HG02970 (cell line): ENCODE data around the gene EHMT2.
"Not testable (repeated sequence)": the region's sequence is repeated elsewhere in the genome, so short reads cannot be mapped to it uniquely, and the experiment has no call there.

Experiments used
- ATAC-seq: cut with Tn5 transposase; IDR thresholded peaks from one replicate; pipeline ENCODE4 v1.9.1; 2021; ENCODE audit warnings: mild to moderate bottlenecking, moderate library complexity, moderate number of reproducible peaks; ENCODE audit not compliant: unreplicated experiment, low FRiP score

EHMT2 gene

DNA sequence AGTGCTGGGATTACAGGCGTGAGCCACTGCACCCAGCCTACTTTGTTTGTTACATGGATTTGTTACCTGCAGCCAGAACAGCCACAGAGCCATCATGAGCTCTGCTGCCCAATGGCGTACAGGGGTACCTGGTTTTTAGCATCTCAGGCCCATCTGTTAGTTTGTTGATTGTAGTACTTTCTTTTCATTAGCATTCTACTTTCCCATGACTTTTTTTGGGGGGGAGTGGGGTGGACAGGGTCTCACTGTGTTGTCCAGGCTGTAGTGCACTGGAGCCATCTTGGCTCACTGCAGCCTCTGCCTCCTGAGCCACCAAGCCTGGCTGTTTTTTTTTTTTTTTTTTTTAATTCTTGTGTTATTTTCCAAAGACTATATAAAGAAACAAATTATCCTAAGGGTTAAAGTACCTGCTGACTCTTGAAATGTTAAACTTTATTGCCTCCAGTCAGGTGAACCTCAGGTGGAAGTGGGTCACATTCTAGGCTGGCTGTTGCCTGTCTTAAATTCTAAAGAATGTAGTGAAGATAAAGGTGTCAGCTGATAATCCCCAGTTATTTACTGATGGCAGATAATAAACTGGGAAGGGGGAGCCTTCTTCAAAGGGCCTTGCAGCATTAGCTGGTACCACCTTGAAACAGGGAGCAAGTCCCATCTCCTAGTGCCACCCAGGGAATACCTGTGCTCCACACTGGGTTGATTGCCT lies 50.1 kb downstream of the EHMT2 start:
- no peak for ATAC-seq

DNA sequence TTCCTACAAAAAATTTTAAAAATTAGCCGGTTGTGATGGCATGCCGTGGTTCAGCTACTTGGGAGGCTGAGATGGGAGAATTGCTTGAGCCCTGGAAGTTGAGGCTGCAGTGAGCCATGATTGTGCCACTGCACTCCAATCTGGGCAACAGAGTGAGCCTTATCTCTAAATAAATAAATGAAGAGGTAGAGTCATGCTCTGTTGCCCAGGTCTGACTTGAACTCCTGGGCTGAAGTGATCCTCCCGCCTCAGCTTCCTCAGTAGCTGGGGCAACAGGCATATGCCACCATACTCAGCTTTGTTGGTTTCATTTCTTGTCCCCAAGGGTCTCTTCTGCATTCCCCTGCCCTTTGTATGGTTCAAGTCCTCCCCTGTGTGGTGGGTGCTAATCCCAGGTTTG lies 53.0 kb downstream of the EHMT2 start:
- no peak for ATAC-seq

DNA sequence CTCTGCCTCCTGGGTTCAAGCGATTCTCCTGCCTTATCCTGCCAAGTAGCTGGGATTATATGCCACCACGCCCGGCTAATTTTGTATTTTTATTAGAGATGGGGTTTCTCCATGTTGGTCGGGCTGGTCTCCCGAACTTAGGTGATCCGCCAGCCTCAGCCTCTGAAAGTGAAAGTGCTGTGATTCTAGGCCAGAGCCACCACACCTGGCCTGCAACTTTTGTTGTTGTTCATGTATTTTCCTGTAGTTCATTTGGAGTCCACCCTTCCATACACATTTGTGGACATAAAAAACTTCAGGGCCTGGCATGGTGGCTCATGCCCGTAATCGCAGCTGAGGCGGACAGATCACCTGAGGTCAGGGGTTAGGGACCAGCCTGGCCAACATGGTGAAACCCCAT lies 55.4 kb downstream of the EHMT2 start:
- ATAC-seq, result no peak

DNA sequence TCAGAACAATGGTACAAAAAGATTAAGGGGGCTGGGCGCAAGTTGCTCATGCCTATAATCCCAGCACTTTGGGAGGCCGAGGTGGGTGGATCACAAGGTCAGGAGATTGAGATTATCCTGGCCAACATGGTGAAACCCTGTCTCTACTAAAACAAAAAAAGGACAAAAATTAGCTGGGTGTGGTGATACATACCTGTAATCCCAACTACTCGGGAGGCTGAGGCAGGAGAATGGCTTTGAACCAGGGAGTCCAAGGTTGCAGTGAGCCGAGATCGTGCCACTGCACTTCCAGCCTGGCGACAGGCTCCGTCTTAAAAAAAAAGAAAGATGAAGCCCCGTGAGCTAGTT lies 57.7 kb downstream of the EHMT2 start:
- not testable (repeated sequence) for ATAC-seq

DNA sequence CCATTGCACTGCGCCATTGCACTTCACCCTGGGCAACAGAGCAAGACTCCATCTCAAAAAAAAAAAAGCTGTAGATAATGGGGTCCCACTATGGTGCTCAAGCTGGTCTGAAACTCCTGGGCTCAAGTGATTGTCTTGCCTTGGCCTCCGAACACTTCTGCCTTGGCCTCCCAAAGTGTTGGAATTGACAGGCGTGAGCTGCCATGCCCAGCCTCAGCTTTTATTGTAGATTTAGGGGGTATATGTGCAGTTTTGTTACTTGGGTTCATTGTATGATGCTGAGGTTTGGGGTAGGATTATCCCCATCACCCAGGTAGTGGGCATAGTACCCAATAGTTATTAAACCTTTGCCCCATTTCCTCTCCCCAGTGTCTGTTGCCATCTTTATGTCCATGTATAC lies 58.5 kb downstream of the EHMT2 start:
- ATAC-seq, result no peak

DNA sequence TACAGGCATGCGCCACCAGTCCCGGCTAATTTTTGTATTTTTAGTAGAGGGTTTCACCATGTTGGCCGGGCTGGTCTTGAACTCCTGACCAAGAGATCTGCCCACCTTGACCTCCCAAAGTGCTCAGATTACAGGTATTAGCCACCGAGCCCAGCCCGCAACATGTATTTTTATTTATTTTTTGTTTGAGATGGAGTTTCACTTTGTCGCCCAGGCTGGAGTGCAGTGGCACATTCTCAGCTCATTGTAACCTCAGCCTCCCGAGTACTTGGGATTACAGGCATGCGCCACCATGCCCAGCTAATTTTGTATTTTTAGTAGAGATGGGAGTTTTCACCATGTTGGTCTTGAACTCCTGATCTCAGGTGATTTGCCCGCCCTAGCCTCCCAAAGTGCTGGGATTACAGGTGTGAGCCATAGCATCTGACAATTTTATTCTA lies 59.4 kb downstream of the EHMT2 start:
- ATAC-seq, result not testable (repeated sequence)

DNA sequence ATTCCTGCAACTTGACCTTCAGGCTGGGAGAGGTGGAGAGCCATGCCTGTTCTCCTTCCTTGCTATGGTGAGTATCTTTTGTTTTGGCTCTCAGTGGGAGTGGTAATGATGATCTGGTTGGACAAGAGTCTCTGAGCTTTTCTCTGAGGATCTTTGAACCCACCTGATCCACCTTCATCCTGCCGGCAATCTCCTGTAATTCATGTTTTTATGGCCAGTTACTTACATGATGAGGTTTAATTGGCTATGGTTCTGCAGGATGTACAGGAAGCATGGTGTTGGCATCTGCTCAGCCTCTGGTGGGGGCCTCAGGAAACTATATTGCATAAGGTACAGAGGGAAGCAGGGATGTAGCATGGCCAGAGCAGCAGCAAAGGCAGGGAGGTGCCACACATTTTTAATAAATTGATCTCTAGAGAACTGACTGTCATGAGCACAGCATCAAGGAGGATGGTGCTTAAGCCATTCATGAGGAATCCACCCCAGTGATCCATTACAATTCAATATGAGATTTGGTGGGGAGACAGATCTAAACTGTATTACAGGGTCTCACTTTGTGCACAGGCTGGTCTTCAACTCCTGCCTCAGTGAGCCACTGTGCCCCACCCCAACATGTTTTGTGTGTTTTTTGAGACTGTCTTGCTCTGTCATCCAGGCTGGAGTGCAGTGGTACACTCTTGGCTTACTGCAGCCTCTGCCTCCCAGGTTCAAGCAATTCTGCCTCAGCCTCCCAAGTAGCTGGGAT lies 60.0 kb downstream of the EHMT2 start:
- ATAC-seq, result no peak

DNA sequence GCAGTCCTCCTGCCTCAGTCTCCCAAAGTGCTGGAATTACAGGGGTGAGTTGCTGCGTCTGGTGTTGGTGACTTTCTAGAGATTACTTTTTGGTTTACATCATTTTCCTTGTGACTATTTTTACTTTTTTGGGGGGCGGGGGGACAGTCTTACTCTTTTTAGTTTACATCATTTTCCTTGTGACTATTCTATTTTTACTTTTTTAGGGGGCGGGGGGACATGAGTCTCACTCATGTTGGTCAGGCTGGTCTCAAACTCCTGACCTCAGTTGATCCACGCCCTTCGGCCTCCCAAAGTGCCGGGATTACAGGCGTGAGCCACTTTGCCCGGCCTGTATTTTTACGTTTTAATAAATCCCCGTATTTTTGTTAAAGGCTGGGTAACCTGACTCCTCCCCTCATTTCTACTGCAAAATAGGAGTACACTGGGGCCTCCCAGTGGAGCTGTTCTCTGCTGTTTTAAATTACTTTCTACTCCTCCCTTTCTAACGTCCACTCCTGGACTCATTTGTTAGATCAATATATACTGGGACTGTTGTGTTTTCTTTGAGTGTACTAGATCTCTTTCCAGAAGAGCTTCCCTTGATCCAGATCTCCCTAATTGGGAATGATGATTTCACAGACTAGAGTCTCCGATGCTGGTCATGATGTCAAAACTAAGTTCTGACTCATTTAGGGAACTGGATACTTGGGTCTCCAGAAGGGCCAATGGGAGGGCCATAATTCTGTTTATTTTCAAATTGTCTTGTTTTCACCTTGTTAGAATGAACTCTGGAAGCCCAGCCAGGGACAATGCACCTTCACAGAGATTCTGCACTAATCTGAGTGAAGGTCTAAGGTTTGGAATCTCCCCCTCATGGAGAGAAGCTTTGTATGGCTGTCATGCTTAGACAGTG lies 60.8 kb downstream of the EHMT2 start:
- ATAC-seq, result no peak

DNA sequence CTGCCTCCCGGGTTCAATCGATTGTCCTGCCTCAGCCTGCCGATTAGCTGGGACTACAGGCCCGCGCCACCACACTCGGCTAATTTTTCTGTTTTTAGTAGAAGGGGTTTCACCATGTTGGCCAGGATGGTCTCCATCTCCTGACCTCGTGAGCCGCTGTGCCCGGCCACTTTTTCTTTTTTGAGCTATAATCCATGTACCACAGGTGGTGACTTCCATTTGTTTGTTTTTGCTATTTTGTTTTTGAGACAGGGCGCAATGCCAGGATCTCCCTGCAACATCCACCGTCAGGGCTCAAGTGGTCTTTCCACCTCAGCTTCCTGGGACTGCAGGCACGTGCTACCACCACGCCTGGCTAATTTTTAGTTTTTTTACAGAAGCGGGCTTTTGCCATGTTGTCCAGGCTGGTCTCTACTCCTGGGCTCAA lies 61.4 kb downstream of the EHMT2 start:
- no peak for ATAC-seq

DNA sequence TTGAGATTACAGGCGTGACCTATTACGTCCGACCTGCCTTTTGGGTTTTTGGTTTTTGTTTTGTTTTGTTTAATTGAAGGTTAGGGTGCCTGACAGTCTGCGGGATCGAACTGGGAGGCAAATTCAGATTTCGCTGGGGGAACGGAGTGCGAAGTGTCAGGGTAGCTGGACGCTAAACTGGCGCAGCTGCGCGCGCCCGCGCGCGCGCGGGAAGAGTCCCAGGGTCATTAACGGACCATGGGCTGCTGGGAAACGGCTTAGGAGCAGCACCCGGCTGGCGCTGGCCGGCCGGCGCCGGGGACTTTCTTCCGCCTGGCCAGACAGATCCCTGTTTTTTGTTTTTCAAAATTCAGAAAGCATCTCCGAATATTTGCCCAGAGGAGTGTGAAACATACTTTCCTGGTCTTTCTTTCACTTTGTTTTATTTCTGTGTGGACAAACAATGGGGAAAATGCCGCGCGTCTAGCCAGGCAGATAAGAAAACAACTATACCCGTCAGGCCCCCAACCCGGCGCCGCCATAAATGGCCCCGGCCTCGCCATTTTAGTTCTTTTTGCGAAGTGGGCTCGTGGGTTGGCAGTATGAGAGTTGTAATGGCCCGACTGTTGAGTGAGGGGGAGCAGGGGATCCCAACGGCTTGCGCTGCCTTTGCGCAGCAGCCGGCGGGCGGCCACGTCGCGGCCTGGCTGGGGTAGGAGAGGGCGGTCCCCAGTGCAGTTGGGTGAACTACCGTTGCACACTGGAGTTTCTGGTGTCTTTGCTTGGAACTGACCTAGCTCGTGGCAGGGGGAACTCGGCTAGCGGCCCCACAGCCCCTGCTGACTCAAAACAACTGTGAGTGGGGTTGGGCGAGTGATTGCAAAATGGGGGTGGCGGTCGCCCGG lies 62.9 kb downstream of the EHMT2 start:
- peak; percentile 34 for ATAC-seq

DNA sequence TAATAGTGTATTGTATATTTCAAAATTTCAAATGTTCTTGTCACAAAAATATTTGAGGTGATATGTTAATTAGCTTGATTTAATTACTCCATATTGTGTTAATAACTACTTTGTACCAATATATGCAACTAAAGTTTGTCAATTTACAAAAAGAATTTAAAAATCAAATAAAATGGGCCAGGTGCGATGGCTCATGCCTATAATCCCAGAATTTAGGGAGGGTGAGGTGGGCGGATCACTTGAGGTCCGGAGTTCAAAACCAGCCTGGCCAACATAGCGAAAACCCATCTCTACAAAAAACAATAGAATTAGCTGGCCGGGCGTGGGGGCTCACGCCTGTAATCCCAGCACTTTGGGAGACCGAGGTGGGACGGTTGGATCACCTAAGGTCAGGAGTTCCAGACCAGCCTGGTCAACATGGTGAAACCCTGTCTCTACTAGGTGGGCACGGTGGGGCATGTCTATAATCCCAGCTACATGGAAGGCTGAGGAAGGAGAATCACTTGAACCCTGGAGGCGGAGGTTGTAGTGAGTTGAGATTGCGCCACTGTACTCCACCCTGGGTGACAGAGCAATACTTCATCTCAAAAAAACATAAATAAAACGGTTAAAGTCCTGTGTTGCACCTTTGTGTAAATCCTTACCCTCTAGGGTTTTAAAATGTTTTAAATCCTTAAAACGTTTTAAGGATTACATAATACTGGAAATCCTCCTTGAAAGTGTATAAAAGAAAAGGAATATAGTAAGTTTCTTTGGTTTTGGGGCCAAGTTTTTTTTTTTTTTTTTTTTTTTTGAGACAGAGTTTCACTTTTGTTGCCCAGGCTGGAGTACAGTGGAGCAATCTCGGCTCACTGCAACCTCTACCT lies 65.9 kb downstream of the EHMT2 start:
- no peak for ATAC-seq

DNA sequence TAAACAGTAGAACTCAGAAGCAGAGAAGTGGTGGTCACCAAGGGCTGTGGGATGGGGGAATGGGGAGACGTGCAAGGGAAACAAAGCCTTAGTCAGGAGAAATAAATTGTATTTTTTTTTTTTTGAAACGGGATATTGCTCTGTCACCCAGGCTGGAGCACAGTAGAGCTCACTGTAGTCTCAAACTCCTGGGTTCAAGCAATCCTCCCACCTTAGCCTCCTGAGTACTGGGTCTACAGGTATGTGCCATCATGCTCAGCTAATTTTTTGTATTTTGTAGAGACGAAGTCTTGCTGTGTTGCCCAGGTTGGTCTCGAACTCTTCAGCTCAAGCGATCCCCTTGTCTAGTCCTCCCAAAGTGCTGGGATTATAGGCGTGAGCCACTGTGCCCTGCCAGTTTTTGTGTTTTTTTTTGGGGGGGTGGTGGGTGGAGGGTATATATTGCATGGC lies 66.6 kb downstream of the EHMT2 start:
- no peak for ATAC-seq
